Ovary (tissue), 9 donors: ENCODE results near the gene DTWD1. TPM values are rescaled to one million over a fixed set of nuclear protein-coding genes. Genes with fewer than 3 reads are reported as not detected.

ENCODE experiments used
- DNase-seq, 5 donors: peaks; one replicate each; pipeline ENCODE4 v3.0.0-alpha.2; 2019 to 2020
- H3K27ac ChIP-seq, 2 donors: fragments of 200-600 bp; one replicate each; pipeline versions ENCODE4 v1.5.1 to v1.8.0; 2019 to 2022
- H3K27me3 ChIP-seq: fragments of 200-600 bp; one replicate; pipeline ENCODE4 v1.8.0; 2022
- H3K36me3 ChIP-seq: fragments of 200-600 bp; sonication (generic); one replicate; pipeline ENCODE4 v1.5.1; 2019
- H3K4me1 ChIP-seq: one replicate; pipeline ENCODE4 v1.8.1; 2013; ENCODE audit warnings: mild to moderate bottlenecking, moderate library complexity; ENCODE audit not compliant: insufficient read depth
- H3K4me3 ChIP-seq: fragments of 200-600 bp; sonication (generic); one replicate; pipeline ENCODE4 v1.5.1; 2017
- H3K9me3 ChIP-seq, 2 donors: fragments of 200-600 bp in 1 of 2; sonication (generic) in 1 of 2; one replicate each; pipeline versions ENCODE4 v1.5.1 to v1.8.1; 2013 to 2019; ENCODE audit warnings: mild to moderate bottlenecking in 1 of 2, moderate library complexity in 1 of 2
- EP300 ChIP-seq: sonication (generic); formaldehyde crosslinking; IDR thresholded peaks from one replicate; pipeline ENCODE4 v1.6.1; 2017; ENCODE audit warnings: antibody characterized with exemption
- POLR2A ChIP-seq: fragments of 450-650 bp; IDR thresholded peaks from one replicate; pipeline ENCODE4 v1.6.1; 2017; ENCODE audit warnings: antibody characterized with exemption, mild to moderate bottlenecking, moderate library complexity
- WGBS, 3 donors: extraction: QIAGEN DNeasy Blood & Tissue Kit in 1 of 3; methylation state at CpG; one replicate each; pipeline versions ENCODE4 v1.1.5 to v1.1.7; 2013 to 2017; 5-methylcytosine and 5-hydroxymethylcytosine counted together
- intact Hi-C, 4 donors: fragments of 100-400 bp; cut with DNase I; formaldehyde crosslinking; loops; one replicate each; pipeline versions ENCODE4 v1.11.0 to v1.15.1; 2022 to 2023
- polyA plus RNA-seq, 2 donors: library from polyadenylated mRNA; stranded (reverse); fragments of 200-250 nt in 1 of 2; fragments of 350-450 nt in 1 of 2; fragmentation: Illumina TruSeq in 1 of 2; extraction: RNeasy Lipid Tissue Mini Kit (QIAGEN cat#74804) in 1 of 2; gene quantifications; one replicate each; pipeline ENCODE4 v1.2.3, GENCODE V29; 2013 to 2014
- total RNA-seq, 7 donors: library from RNA; depleted of rRNA in 2 of 7; stranded (reverse); fragments of >200 nt in 2 of 7; fragmentation: NEBNext Ultra II Directional in 3 of 7; extraction: Animal tissue kit (Norgen Biotek cat#: 25700) in 3 of 7; gene quantifications; one replicate each; pipeline versions ENCODE4 v1.1.0 to v1.2.4, GENCODE V29; 2016 to 2023
- TF ChIP-seq, protein P1 (sequence below), 3 donors: fragments of 450-650 bp in 2 of 3; fragments of 200-600 bp in 1 of 3; IDR thresholded peaks; one replicate each; pipeline versions ENCODE4 v1.5.1 to v1.8.0; 2016 to 2022; ENCODE audit warnings: antibody characterized with exemption in 3 of 3, mild to moderate bottlenecking in 1 of 3
- donor health status: DM: no; HTN: no; CAD: no; lungs with moderate emphysema.
- donor health status: DM: no; HTN: no; CAD: no.
- donor health status: Bipolar disorder and iron deficiency.
- donor health status: DM: yes; HTN: yes; CAD: no.
- donor health status: DM: no; HTN: no; CAD: no.
- donor health status: DM: yes; HTN: yes; CAD: no.

DTWD1 gene
- total and polyA plus RNA-seq, 9 donors, result 18.5 to 55.9 (median 40.1) TPM

DNA sequence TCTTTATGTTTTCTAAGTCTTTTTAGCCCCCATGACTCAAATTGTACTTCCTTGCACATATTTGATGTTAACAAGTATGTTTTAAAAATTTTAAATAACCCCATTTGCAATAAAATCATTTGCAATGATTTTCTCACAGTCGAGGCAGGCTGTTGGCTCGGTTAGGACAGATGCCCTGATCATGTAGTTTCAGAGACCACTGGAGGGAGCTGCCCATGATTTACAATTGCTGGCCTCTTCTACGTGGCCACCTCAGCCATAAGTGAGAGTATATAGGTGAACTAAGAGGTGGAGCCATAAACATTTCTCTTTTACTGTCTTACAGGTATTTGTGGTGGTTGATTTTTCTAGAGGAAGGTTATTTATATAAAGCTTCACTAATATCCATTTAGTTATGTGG lies 1.7 kb downstream of the DTWD1 start:
- no peak for DNase-seq
- no peak for TF ChIP-seq EP300
- TF ChIP-seq, protein P1, sequence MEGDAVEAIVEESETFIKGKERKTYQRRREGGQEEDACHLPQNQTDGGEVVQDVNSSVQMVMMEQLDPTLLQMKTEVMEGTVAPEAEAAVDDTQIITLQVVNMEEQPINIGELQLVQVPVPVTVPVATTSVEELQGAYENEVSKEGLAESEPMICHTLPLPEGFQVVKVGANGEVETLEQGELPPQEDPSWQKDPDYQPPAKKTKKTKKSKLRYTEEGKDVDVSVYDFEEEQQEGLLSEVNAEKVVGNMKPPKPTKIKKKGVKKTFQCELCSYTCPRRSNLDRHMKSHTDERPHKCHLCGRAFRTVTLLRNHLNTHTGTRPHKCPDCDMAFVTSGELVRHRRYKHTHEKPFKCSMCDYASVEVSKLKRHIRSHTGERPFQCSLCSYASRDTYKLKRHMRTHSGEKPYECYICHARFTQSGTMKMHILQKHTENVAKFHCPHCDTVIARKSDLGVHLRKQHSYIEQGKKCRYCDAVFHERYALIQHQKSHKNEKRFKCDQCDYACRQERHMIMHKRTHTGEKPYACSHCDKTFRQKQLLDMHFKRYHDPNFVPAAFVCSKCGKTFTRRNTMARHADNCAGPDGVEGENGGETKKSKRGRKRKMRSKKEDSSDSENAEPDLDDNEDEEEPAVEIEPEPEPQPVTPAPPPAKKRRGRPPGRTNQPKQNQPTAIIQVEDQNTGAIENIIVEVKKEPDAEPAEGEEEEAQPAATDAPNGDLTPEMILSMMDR (IDR thresholded peaks at IDR 0.05), result no peak
- TF ChIP-seq POLR2A, result no peak
- 78 to 82% (median 79%) methylated on average over 3 of the region's 3 CpGs for WGBS, 3 donors
- peak overlapping the region; percentile 81 for H3K4me3 ChIP-seq
- H3K4me1 ChIP-seq, result peaks cover 6% of the 10 kb centered on the region
- H3K27me3 ChIP-seq, result no peaks in the 10 kb centered on the region
- H3K27ac ChIP-seq, result peak overlapping the region in 1 of 2 donors; percentile 77
- peaks cover 0 to 3% of the 10 kb centered on the region in 2 donors for H3K9me3 ChIP-seq
- intact Hi-C loops, result loop anchor here in 2 of 4 donors (5.0 kb wide), 1 partner anchor 280 kb away; no protein-coding TSS in a partner anchor
- H3K36me3 ChIP-seq, result no peaks in the 10 kb centered on the region

DNA sequence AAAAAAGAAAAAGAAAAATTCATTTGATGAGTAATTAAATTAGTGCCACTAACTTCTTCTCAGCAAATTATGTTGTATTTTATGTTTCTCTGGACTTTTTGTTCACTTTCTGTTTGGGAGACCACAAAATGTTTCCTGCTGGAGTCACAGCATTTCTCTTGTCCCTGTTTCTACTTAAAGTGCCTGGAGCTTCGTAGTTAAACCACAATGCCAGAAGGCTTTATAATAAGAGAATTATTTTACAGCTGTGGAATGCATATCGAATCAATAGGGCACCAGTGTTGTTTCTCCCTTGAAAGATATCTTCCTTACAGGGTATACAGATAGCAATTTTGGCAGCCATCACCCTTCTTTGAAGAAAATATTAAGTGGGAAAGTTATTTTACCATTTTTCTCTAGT lies 3.2 kb downstream of the DTWD1 start:
- H3K4me3 ChIP-seq, result no peak overlapping the region
- H3K36me3 ChIP-seq, result no peaks in the 10 kb centered on the region
- DNase-seq, result no peak
- intact Hi-C loops, result loop anchor here in 2 of 4 donors (5.0 kb wide), 1 partner anchor 278 kb away; no protein-coding TSS in a partner anchor
- H3K9me3 ChIP-seq, result peaks cover 0 to 3% of the 10 kb centered on the region in 2 donors
- H3K4me1 ChIP-seq, result peaks cover 6% of the 10 kb centered on the region
- no peak overlapping the region for H3K27ac ChIP-seq
- no peaks in the 10 kb centered on the region for H3K27me3 ChIP-seq
- 12 to 44% (median 24%) methylated on average over 2 of the region's 2 CpGs for whole genome bisulfite sequencing, 3 donors
- TF ChIP-seq, protein P1 (IDR thresholded peaks at IDR 0.05), result no peak
- TF ChIP-seq POLR2A, result no peak
- TF ChIP-seq EP300, result no peak

DNA sequence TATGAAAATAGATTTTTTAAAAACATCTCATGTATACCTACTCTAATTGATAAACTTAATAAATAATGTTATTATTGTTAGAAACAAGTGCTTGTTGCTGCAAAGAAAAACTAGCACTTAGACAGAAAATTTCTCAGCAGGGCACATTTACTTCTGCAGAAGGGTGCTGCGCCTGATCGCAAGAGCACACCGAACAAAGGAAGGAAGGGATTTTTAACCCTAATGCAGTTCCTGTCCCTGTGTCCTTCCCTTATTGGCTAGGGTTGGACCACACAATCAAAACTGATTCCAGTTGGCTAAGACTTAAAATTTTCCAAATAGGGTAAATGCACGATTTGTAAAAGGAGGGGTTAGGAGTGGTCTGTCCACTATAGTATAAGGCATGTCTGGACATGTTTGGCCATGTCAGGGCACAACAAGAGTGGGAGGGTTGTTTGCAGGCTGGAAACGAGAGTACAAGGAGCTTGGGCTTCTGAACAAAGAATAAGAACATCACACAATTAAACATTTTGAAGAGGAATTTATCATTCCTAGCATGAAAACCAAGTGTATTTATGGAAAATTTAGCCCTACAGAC lies 4.7 kb downstream of the DTWD1 start:
- H3K9me3 ChIP-seq, result peaks cover 0 to 3% of the 10 kb centered on the region in 2 donors
- H3K27ac ChIP-seq, result no peak overlapping the region
- WGBS, 3 donors, result 95 to 98% (median 96%) methylated on average over 5 of the region's 5 CpGs
- H3K4me1 ChIP-seq, result peaks cover 3% of the 10 kb centered on the region
- no peak for DNase-seq
- H3K36me3 ChIP-seq, result no peaks in the 10 kb centered on the region
- intact Hi-C loops, result no loop called here
- no peak overlapping the region for H3K4me3 ChIP-seq
- no peaks in the 10 kb centered on the region for H3K27me3 ChIP-seq
- TF ChIP-seq, protein P1 (IDR thresholded peaks at IDR 0.05), result no peak
- no peak for TF ChIP-seq POLR2A
- TF ChIP-seq EP300, result no peak

DNA sequence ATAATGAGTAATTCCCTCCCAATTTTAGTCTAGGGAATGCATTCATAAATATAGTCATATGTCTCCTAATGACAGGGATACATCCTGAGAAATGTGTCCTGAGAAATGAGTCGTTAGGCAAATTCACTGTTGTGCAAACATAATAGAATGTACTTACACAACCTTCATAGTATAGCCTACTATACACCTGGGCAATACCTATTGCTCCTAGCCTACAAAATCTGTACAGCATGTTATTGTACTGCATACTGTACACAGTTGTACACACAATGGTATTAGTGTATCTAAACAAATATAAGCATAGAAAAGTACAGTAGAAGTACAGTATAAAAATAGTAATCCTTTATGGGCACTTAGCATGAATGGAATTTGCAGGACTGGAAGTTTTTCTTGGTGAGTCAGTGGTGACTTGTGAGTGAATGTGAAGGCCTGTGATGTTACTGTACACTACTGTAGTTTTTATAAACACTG lies 6.6 kb downstream of the DTWD1 start:
- Histone ChIP-seq H3K9me3 (peaks cover 0 to 3% of the 10 kb centered on the region in 2 donors), H3K36me3 (no peaks in the 10 kb centered on the region), H3K4me1 (peaks cover 3% of the 10 kb centered on the region), H3K27me3 (no peaks in the 10 kb centered on the region), H3K4me3 (no peak overlapping the region), H3K27ac (no peak overlapping the region)
- DNase-seq, result no peak
- TF ChIP-seq POLR2A, result no peak
- TF ChIP-seq EP300, result no peak
- TF ChIP-seq, protein P1 (IDR thresholded peaks at IDR 0.05), result no peak
- 75 to 77% (median 77%) methylated on average over 1 of the region's 1 CpG for whole genome bisulfite sequencing, 3 donors
- intact Hi-C loops, result no loop called here
